ENCODE results near the gene WWTR1.

WWTR1 gene

DNA sequence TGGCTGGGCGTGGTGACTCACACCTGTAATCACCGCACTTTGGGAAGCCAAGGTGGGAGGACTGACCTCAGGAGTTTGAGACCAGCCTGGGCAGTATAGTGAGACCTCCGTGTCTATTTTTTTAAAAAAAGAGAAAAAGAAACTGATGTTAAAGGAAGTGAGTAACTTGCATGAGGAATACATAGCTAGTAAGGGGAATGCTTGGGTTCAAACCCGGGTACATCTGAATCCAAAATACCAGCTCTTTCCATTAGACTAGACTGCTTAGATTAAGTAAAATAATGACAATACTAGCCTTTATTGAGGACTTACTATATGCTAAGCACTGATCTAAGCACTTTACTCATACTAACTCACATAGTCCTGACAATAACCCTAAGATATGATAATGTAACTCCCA lies 160.9 kb downstream of the WWTR1 start:
- TF ChIP-seq, protein P1, sequence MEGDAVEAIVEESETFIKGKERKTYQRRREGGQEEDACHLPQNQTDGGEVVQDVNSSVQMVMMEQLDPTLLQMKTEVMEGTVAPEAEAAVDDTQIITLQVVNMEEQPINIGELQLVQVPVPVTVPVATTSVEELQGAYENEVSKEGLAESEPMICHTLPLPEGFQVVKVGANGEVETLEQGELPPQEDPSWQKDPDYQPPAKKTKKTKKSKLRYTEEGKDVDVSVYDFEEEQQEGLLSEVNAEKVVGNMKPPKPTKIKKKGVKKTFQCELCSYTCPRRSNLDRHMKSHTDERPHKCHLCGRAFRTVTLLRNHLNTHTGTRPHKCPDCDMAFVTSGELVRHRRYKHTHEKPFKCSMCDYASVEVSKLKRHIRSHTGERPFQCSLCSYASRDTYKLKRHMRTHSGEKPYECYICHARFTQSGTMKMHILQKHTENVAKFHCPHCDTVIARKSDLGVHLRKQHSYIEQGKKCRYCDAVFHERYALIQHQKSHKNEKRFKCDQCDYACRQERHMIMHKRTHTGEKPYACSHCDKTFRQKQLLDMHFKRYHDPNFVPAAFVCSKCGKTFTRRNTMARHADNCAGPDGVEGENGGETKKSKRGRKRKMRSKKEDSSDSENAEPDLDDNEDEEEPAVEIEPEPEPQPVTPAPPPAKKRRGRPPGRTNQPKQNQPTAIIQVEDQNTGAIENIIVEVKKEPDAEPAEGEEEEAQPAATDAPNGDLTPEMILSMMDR (IDR thresholded peaks at IDR 0.05; ENCODE audit: borderline replicate concordance, control extremely low read depth, extremely low read depth, insufficient read depth, missing control alignments) = no peak
- in situ Hi-C loops (cut with MboI; ENCODE audit: low sequenced_read_pairs, unreplicated experiment) = loop anchor here (25.0 kb wide), 2 partner anchors 385 to 535 kb away; no protein-coding TSS in a partner anchor
- DNase-seq (ENCODE audit: low spot score) = no peak

DNA sequence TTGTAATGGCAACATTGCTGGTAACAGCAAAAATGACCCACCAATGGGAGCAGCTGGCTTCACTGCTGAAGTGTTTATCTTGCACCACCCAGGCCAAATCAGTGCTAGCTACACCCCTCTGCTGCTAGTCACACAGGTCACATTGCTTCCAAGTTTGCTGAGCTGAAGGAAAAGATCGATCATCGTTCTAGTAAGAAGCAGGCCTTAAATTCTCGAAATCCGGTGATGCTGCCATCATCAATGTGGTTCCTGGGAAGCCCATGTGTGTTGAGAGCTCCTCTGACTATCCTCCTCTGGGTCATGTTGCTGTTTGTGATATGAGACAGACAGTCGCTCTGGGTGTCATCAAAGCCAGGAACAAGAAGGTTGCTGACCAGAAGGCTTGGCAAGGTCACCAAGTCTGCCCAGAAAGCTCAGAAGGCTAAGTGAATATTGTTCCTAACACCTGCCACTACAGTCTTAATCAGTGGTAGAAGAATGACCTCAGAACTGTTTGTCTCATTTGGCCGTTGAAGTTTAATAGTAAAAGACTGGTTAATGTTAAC lies 162.2 kb downstream of the WWTR1 start:
- TF ChIP-seq, protein P1 (IDR thresholded peaks at IDR 0.05; ENCODE audit: borderline replicate concordance, control extremely low read depth, extremely low read depth, insufficient read depth, missing control alignments) = no peak
- in situ Hi-C loops (cut with MboI; ENCODE audit: low sequenced_read_pairs, unreplicated experiment) = loop anchor here (25.0 kb wide), 2 partner anchors 383 to 533 kb away; no protein-coding TSS in a partner anchor
- no peak for DNase-seq (ENCODE audit: low spot score)

DNA sequence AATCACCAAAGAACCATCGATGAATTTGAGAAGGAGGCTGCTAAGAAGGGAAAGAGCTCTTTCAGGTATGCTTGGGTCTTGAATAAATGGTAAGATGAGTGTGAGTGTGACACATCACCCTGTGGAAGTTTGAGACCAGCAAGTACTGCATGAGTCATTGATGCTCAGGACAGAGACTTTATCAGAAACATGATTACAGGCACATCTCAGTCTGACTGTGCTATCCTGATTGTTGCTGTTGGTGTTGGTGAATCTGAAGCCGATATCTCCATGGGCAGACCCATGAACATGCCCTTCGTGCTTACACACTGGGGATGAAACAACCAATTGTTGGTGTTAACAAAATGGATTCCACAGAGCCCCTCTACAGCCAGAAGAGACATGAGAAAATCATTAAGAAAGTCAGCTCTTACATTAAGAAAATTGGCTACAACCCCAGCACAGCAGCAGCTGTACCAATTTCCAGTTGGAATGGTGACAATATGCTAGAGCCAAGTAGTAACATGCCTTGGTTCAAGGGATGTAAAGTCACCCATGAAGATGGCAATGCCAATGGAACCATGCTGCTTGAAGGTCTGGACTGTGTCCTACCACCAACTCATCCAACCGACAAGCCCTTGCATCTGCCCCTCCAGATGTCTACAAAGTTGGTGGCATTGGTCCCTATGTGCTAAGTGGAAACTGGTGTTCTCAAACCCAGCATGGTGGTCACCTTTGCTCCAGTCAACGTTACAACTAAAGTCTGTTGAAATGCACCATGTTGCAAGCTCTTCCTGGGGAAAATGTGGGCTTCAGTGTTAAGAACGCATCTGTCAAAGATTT lies 162.9 kb downstream of the WWTR1 start:
- TF ChIP-seq, protein P1 (IDR thresholded peaks at IDR 0.05; ENCODE audit: borderline replicate concordance, control extremely low read depth, extremely low read depth, insufficient read depth, missing control alignments) = no peak
- in situ Hi-C loops (cut with MboI; ENCODE audit: low sequenced_read_pairs, unreplicated experiment) = loop anchor here (25.0 kb wide), 2 partner anchors 383 to 533 kb away; no protein-coding TSS in a partner anchor
- DNase-seq (ENCODE audit: low spot score) = no peak

DNA sequence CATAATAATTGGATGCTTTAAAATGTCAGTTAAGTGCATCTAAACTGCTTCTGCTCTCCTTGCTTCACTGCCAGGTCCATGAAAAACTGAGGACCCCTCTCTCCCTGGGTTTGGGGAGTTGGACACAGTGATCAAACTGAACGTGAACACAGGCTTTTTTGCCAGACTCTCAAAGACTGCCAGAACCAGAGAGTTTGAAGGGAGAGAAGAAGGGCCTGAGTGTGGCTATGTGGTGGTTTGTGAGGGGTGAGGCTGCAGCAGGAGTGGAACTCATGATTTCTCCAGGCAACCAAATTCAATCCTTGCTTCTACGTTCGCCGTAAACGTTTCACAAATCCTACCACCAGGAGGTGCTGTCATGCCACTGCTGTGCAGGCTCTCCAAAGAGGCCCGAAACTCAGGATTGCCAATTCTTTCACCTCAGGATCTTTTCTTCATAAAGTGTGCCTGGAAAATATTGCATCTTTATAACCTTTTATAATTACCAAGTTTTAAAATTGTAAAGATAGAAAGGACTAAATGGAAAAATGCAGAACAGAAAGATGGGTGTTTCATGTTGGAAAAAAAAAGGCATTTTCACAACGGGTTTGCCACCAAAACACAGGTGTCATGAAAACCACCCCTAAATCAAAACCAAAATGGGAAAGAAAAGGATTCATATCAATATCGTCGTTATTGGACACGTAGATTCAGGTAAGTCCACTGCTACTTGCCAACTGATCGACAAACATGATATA lies 163.6 kb downstream of the WWTR1 start:
- peak; percentile 47 for DNase-seq (ENCODE audit: low spot score)
- in situ Hi-C loops (cut with MboI; ENCODE audit: low sequenced_read_pairs, unreplicated experiment) = loop anchor here (25.0 kb wide), 2 partner anchors 382 to 532 kb away; no protein-coding TSS in a partner anchor

DNA sequence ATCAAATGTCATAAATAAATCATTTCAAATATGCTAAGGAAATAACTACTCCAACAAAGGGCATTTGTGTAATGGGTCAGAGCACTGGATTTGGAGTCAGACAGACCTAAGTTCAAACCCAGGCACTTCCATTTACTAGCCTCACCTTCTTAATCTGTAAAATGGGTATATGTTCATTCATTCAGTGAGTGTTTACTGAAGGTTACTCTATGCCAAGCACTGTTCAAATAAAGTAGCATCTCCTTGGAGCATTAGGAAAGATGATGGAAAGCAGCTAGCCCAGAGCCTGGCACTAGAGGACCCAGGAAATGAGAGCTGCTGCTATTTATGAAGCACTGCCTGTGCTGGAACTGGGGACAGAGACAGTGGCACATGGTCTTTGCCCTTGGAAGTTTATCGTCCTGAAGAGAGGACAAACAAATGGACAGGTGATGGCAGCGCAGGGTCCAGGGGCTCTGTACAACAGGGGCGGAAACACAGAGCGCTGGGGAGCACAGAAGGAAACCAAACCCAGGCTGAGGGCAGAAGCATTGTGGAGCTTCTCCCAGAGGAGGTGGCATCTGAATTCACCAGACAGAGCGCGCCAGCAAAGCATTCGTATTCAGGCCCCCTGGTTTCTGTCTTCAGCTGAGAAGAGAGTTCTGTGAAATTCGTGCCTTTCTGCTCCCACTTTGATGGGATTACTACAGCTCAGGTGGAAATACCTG lies 164.4 kb downstream of the WWTR1 start:
- no peak for DNase-seq (ENCODE audit: low spot score)
- TF ChIP-seq, protein P1 (IDR thresholded peaks at IDR 0.05; ENCODE audit: borderline replicate concordance, control extremely low read depth, extremely low read depth, insufficient read depth, missing control alignments) = no peak
- in situ Hi-C loops (cut with MboI; ENCODE audit: low sequenced_read_pairs, unreplicated experiment) = loop anchor here (25.0 kb wide), 2 partner anchors 381 to 531 kb away; no protein-coding TSS in a partner anchor

More for the DNA sequence above, 163.6 kb downstream of the WWTR1 start:
- TF ChIP-seq, protein P1 (IDR thresholded peaks at IDR 0.05; ENCODE audit: borderline replicate concordance, control extremely low read depth, extremely low read depth, insufficient read depth, missing control alignments) = peak; percentile 55

All from GM13976 (cell line).